Measurements from ENCODE around the gene ANO9.

The ANO9 gene

DNA sequence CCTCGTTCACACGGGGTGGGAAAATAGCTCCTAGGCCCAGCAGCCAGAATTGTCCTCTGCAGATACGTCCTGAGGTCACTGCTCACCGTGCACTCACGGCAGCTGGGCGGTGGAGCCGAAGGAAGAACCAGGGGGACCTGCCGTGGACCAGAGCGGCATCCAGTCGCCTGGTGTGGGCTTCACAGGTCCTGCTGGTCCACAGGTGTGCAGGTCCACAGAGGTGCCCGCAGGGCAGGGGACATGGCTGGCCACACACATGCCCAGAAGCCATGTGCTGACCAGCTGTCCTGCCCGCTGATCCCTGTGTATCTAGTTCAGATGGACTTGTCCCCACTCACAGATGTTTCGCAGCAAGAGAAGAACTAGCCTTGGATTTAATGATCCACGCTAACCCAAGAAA lies 58.4 kb downstream of the ANO9 start:
- TF ChIP-seq CTCF (IDR thresholded peaks at IDR 0.05) = no peak

DNA sequence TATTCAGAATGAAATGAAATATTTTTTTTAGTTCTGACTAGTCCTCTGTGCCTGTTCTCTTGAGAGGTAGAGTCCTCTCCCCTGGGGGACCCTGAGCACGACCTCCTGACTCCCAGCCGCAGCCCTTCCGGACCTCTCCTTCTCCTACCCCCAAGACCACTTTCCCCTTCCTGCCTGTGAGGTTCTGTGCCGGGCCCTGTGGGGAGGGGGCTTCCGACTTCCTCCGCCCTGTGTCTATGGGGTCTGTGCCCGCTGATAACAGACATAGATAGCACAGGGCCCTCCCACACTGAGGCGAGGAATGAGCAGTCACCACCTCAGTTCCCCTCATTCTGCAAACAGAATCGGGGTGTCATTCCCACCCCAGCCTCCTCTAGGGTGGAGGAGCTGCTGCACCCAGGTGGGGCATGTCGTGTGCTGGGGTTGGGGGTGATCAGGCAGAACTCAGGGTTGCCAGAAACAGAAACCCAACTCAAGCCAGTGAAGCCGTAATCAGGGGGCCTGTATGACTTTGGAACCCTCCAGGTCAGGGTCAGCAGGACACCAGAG lies 59.7 kb downstream of the ANO9 start:
- no peak for TF ChIP-seq CTCF (IDR thresholded peaks at IDR 0.05)

- no peak for TF ChIP-seq CTCF (IDR thresholded peaks at IDR 0.05)
These were observed 60.2 kb downstream of the ANO9 start for GRCh38 chr11:381501-382072.

- no peak for TF ChIP-seq CTCF (IDR thresholded peaks at IDR 0.05)
These were observed 60.8 kb downstream of the ANO9 start for GRCh38 chr11:380996-381395.

DNA sequence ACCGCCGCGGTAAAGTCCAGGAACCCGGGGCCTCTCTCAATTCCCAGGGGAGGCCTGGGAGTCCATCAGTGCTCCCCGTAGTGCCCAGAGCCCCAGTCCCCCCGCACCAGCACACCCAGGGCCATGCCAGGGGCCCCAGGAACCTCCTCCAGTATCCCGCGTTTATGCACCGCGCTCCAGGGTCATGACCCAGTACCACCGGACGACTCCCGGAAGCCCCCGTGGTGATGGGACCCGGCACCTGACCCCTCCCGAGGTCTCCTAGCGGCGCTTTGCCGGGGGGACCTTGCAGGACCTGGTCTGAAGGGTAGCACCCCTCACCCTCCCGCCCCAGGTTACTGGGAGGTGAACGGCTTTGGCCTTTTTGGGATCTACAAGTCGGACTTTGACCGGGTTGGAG lies 61.3 kb downstream of the ANO9 start:
- TF ChIP-seq CTCF (IDR thresholded peaks at IDR 0.05) = no peak

DNA sequence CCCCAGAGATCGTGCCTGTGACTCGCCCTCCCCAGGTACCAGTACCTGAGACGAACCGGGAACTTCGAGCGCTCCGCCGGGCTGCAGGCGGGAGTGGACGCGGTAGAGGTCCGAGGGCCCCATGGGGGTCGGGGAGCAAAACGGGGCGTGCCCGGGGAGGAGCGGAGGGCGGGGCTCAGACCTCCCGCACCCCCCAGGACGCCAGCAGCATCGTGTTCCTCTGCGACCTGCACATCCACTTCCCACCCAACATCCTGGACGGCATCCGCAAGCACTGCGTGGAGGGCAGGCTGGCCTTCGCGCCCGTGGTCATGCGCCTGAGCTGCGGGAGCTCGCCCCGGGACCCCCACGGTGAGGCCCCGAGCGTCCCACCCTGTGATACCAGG lies 61.7 kb downstream of the ANO9 start:
- no peak for TF ChIP-seq CTCF (IDR thresholded peaks at IDR 0.05)

GRCh38 chr11:379205-380094 lies 62.4 kb downstream of the ANO9 start:
- TF ChIP-seq CTCF (IDR thresholded peaks at IDR 0.05) = no peak
